ENCODE results near the gene MUC3A.

MUC3A gene

GRCh38 chr7:100947792-100948191 lies 1.5 kb upstream of the MUC3A start:
- DNase-seq, result no peak

- no peak for DNase-seq
These were observed 654 bp downstream of the MUC3A start for GRCh38 chr7:100949933-100950443.

- DNase-seq, result no peak
These were observed 1.8 kb downstream of the MUC3A start for GRCh38 chr7:100951172-100951571.

- no peak for DNase-seq
These were observed 2.7 kb downstream of the MUC3A start for GRCh38 chr7:100951888-100952560.

GRCh38 chr7:100952641-100953040 lies 3.3 kb downstream of the MUC3A start:
- no peak for DNase-seq

GRCh38 chr7:100957832-100958421 lies 8.6 kb downstream of the MUC3A start:
- no peak for DNase-seq

- no peak for DNase-seq
These were observed 10.6 kb downstream of the MUC3A start for GRCh38 chr7:100959894-100960293.

- no peak for DNase-seq
These were observed 13.2 kb downstream of the MUC3A start for GRCh38 chr7:100962537-100962936.

GRCh38 chr7:100963386-100963785 lies 14.1 kb downstream of the MUC3A start:
- DNase-seq, result no peak

GRCh38 chr7:100963874-100964273 lies 14.5 kb downstream of the MUC3A start:
- DNase-seq, result no peak

GRCh38 chr7:100964630-100965029 lies 15.3 kb downstream of the MUC3A start:
- DNase-seq, result no peak

GRCh38 chr7:100965045-100965722 lies 15.8 kb downstream of the MUC3A start:
- no peak for DNase-seq

- peak; percentile 29 for DNase-seq
These were observed 16.6 kb downstream of the MUC3A start for GRCh38 chr7:100965723-100966541.

GRCh38 chr7:100966542-100967291 lies 17.4 kb downstream of the MUC3A start:
- DNase-seq, result no peak

GRCh38 chr7:100967292-100967863 lies 18.0 kb downstream of the MUC3A start:
- DNase-seq, result no peak

- no peak for DNase-seq
These were observed 18.7 kb downstream of the MUC3A start for GRCh38 chr7:100968031-100968430.

- no peak for DNase-seq
These were observed 19.3 kb downstream of the MUC3A start for GRCh38 chr7:100968650-100969049.

- DNase-seq, result no peak
These were observed 19.8 kb downstream of the MUC3A start, which contains the start of gene MUC12 for GRCh38 chr7:100969066-100969615. TSS of gene MUC12 (plus strand) at chr7:100969565. CDS start at chr7:100969623, 58 bp downstream.

- no peak for DNase-seq
These were observed 22.0 kb downstream of the MUC3A start for GRCh38 chr7:100971111-100972001.

GRCh38 chr7:100972002-100972347 lies 22.6 kb downstream of the MUC3A start:
- DNase-seq, result no peak

Data from fibroblast of skin of abdomen (primary cell).